ACC112 (cell line): Measurements from ENCODE around the gene GJA3.

Experiments used
- H2AFZ ChIP-seq: fragments of 200-600 bp; sonication (generic); one replicate; pipeline ENCODE4 v1.6.0; 2017; ENCODE audit warnings: antibody characterized with exemption, low read length; ENCODE audit not compliant: unreplicated experiment
- H3K27ac ChIP-seq: fragments of 200-600 bp; sonication (generic); 2 replicates; pipeline ENCODE4 v1.5.1; 2014; ENCODE audit warnings: low read depth, mild to moderate bottlenecking, antibody characterized with exemption, low read length, moderate library complexity
- H3K27me3 ChIP-seq: fragments of 200-600 bp; sonication (generic); 2 replicates; pipeline ENCODE4 v1.6.1; 2014; ENCODE audit warnings: mild to moderate bottlenecking, antibody characterized with exemption, low read length, moderate library complexity, mixed read lengths; ENCODE audit not compliant: insufficient read depth
- H3K36me3 ChIP-seq: fragments of 200-600 bp; sonication (generic); 2 replicates; pipeline ENCODE4 v1.6.1; 2016; ENCODE audit warnings: mild to moderate bottlenecking, antibody characterized with exemption, low read length, moderate library complexity, mixed read lengths; ENCODE audit not compliant: insufficient read depth
- H3K4me1 ChIP-seq: fragments of 200-600 bp; sonication (generic); one replicate; pipeline ENCODE4 v1.6.1; 2016; ENCODE audit warnings: low read length, mixed read lengths; ENCODE audit not compliant: insufficient read depth, unreplicated experiment, control insufficient read depth
- H3K4me3 ChIP-seq: fragments of 200-600 bp; sonication (generic); 2 replicates; pipeline ENCODE4 v1.5.1; 2014; ENCODE audit warnings: mild to moderate bottlenecking, low read depth, low read length
- H3K79me2 ChIP-seq: fragments of 200-600 bp; sonication (generic); one replicate; pipeline ENCODE4 v1.6.0; 2016; ENCODE audit warnings: low read length; ENCODE audit not compliant: control insufficient read depth, unreplicated experiment, insufficient read depth

GJA3 gene

GRCh38 chr13:20160306-20161274, at the start of gene GJA3:
Gene GJA3 (minus strand): TSS chr13:20161052. CDS start chr13:20143288, 17,764 bp downstream.
- H2AFZ ChIP-seq: peak within 1 kb of the TSS; percentile 83
- peaks cover 39% of the 10 kb centered on the region for H3K27me3 ChIP-seq
- H3K79me2 ChIP-seq: no peaks in the 10 kb centered on the region
- no peak within 1 kb of the TSS for H3K27ac ChIP-seq
- H3K4me3 ChIP-seq: peak within 1 kb of the TSS; percentile 79
- H3K36me3 ChIP-seq: no peaks in the 10 kb centered on the region
- H3K4me1 ChIP-seq: peaks cover 4% of the 10 kb centered on the region

DNA sequence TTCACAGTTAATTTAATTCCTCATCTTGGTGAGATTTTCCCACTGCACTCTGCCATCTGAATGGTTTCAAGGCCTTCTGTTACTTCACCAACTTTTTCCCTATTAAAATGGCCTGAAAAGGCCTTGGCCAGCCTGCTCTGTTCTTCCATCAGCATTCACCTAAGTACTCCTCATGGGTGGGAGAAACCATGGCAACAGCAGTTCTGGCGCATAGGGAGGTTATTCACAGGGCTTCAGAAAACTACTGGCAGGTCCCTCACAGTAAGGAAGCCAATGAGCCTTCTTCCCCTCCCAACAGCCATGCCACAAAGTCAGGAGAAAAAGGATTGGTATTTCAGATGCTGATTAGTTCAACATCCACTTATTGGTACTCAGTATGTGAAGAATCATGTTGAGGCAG, 49.1 kb upstream of the GJA3 start:
- Histone ChIP-seq H3K27ac (no peak overlapping the region), H3K4me3 (no peak overlapping the region), H3K36me3 (no peaks in the 10 kb centered on the region), H3K4me1 (no peaks in the 10 kb centered on the region), H2AFZ (no peak overlapping the region), H3K79me2 (no peaks in the 10 kb centered on the region), H3K27me3 (peaks cover 61% of the 10 kb centered on the region)

DNA sequence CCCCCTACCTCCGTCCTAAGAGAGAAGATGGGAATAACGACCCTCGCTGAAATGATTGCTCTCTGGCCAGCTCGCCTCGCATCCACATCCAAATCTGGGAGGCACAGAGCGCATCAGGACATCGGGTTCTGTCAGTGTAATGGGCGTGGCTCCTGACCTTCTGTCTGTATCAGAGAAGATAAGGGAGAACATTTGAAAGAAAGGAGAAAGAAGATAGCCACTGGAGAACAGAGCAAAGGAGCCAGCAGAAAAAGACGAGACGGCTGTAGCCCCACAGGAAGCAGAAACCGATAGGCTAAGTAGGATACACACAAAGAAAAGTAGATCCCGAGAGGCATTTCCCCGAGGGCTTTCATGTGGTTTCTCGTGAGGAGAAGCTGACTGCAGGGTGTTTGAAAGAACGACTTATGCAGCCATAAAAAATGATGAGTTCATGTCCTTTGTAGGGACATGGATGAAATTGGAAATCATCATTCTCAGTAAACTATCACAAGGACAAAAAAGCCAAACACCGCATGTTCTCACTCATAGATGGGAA, 45.9 kb upstream of the GJA3 start:
- no peak overlapping the region for H3K4me3 ChIP-seq

DNA sequence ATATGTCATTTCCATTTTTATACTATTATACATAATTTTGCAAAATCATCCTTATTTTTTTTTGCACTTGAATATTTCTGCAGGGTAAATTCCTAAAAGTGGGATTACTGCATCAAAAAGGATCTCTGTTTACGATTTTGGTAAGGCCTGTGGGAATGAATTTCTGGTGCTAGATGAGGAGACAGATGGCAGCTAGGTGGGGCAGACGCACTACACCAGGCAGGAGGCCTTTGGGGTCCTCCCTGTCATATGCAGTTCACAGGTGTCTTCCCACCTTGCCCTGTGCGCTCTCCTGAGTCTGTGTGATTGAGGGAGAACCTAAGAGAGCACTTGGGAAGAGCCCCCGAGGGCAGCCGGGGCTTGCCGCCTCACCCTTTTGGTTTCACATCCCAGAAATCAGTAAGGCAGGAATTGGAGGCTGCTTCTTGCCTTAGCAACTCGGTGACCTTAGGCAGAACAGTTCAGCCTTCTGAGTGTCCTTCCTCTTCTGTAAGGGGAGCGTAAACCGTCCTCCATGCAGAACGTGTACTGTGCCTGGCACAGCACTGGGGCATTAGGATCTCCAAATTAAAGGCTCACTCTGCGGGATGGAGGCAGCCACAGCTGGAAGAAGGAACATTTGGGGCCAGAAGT, 45.3 kb upstream of the GJA3 start:
- H3K27me3 ChIP-seq: peaks cover 36% of the 10 kb centered on the region
- no peaks in the 10 kb centered on the region for H3K79me2 ChIP-seq
- H2AFZ ChIP-seq: no peak overlapping the region
- no peaks in the 10 kb centered on the region for H3K4me1 ChIP-seq
- H3K27ac ChIP-seq: no peak overlapping the region
- H3K4me3 ChIP-seq: no peak overlapping the region
- no peaks in the 10 kb centered on the region for H3K36me3 ChIP-seq

More for the DNA sequence above, 45.9 kb upstream of the GJA3 start:
- Histone ChIP-seq H3K79me2 (no peaks in the 10 kb centered on the region), H2AFZ (no peak overlapping the region), H3K27ac (no peak overlapping the region), H3K4me1 (no peaks in the 10 kb centered on the region), H3K36me3 (no peaks in the 10 kb centered on the region), H3K27me3 (peaks cover 40% of the 10 kb centered on the region)

- Histone ChIP-seq H3K79me2 (no peaks in the 10 kb centered on the region), H3K36me3 (no peaks in the 10 kb centered on the region), H3K4me3 (no peak overlapping the region), H3K27me3 (peaks cover 42% of the 10 kb centered on the region), H3K4me1 (no peaks in the 10 kb centered on the region), H2AFZ (no peak overlapping the region), H3K27ac (no peak overlapping the region)
Measured at GRCh38 chr13:20198781-20199180, 37.9 kb upstream of the GJA3 start.

GRCh38 chr13:20197361-20197834, 36.5 kb upstream of the GJA3 start:
- Histone ChIP-seq H3K27me3 (peaks cover 51% of the 10 kb centered on the region), H3K4me3 (peak overlapping the region; percentile 45; the same call in 1 of the 2 replicates), H3K79me2 (no peaks in the 10 kb centered on the region)

GRCh38 chr13:20195801-20196200, 34.9 kb upstream of the GJA3 start:
- H2AFZ ChIP-seq: no peak overlapping the region
- H3K36me3 ChIP-seq: no peaks in the 10 kb centered on the region
- H3K27ac ChIP-seq: no peak overlapping the region
- peaks cover 7% of the 10 kb centered on the region for H3K4me1 ChIP-seq
- H3K79me2 ChIP-seq: no peaks in the 10 kb centered on the region
- H3K27me3 ChIP-seq: peaks cover 63% of the 10 kb centered on the region
- no peak overlapping the region for H3K4me3 ChIP-seq

More at GRCh38 chr13:20197361-20197834, 36.5 kb upstream of the GJA3 start:
- H3K4me1 ChIP-seq: peaks cover 7% of the 10 kb centered on the region
- peak overlapping the region; percentile 4 for H2AFZ ChIP-seq
- no peaks in the 10 kb centered on the region for H3K36me3 ChIP-seq
- no peak overlapping the region for H3K27ac ChIP-seq

- no peak overlapping the region for H3K27ac ChIP-seq
- H3K4me1 ChIP-seq: peaks cover 7% of the 10 kb centered on the region
- no peaks in the 10 kb centered on the region for H3K79me2 ChIP-seq
- H3K27me3 ChIP-seq: peaks cover 61% of the 10 kb centered on the region
- H2AFZ ChIP-seq: no peak overlapping the region
- H3K36me3 ChIP-seq: no peaks in the 10 kb centered on the region
- peak overlapping the region; percentile 65 for H3K4me3 ChIP-seq
Measured at GRCh38 chr13:20193907-20194631, 33.2 kb upstream of the GJA3 start.

DNA sequence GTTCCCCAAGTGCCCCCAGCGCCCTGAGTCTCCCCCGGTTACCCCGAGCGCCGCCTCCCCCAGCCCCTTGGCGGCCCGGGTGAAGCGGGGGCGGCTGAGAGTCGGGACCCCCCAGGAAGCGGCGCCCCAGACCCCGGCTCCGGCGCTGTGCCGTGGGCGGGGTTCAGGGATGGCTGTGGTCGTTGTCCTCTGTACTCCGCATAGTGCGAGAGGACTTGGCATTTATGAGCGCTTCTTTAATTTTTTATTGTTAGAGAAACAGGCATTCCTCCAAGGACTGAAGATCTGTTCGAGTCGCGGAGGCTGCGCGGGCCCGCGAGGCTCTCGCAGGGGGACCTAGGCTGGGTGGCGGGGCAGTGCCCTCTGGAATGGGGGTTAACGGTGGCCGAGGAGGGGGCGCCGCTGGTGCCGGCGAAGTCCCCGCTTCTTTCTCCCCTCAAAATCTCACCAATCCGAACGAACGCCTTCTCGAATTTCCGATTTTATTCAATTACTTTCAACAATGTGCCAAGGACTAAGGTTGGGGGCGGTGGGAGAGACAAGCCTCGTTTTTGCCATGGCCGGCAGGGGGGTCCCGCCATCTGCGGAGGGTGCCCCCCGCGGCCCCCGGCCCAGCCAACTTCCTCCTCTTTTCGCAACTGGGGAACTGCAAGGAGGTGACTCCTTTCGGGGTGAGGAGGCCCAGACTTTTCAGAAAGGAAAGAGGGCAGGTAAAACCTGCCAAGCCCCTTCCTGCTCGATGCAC, 32.5 kb upstream of the GJA3 start:
- Histone ChIP-seq H3K4me1 (peaks cover 7% of the 10 kb centered on the region), H2AFZ (peak overlapping the region; percentile 3), H3K4me3 (peak overlapping the region; percentile 65)

DNA sequence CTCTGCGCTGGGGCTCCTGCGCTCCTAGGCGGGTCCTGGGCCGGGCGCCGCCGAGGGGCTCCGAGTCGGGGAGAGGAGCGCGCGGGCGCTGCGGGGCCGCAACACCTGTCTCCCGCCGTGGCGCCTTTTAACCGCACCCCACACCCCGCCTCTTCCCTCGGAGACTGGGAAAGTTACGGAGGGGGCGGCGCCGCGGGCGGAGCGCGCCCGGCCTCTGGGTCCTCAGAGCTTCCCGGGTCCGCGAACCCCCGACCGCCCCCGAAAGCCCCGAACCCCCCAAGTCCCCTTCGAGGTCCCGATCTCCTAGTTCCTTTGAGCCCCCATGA, 31.9 kb upstream of the GJA3 start, which contains the start of gene GJB2:
Gene GJB2, minus strand, starts transcription at position 103 of the 326 bp plus-strand sequence. CDS start 3,357 bp downstream, outside the sequence.
- H2AFZ ChIP-seq: peak within 1 kb of the TSS; percentile 5
- H3K4me3 ChIP-seq: peak within 1 kb of the TSS; percentile 65
- peaks cover 7% of the 10 kb centered on the region for H3K4me1 ChIP-seq
- H3K36me3 ChIP-seq: no peaks in the 10 kb centered on the region
- peaks cover 61% of the 10 kb centered on the region for H3K27me3 ChIP-seq
- no peak within 1 kb of the TSS for H3K27ac ChIP-seq
- no peaks in the 10 kb centered on the region for H3K79me2 ChIP-seq

More for the DNA sequence above, 32.5 kb upstream of the GJA3 start:
- no peak overlapping the region for H3K27ac ChIP-seq
- no peaks in the 10 kb centered on the region for H3K36me3 ChIP-seq
- H3K27me3 ChIP-seq: peaks cover 61% of the 10 kb centered on the region
- no peaks in the 10 kb centered on the region for H3K79me2 ChIP-seq
